Adipocyte (in vitro differentiated cells): Measurements from ENCODE around the gene ZSWIM6.

Experiments used
- DNase-seq: peaks from one replicate; pipeline ENCODE4 v3.0.0-alpha.2; 2015; ENCODE audit warnings: low read depth
- H3K27me3 ChIP-seq: replicated peaks from 2 replicates; pipeline ENCODE4 v1.7.0; 2013; ENCODE audit warnings: mild to moderate bottlenecking, low read length, moderate library complexity; ENCODE audit not compliant: control insufficient read depth, insufficient read depth
- H3K36me3 ChIP-seq: 2 replicates; pipeline ENCODE4 v1.7.0; 2013; ENCODE audit warnings: low read length, mild to moderate bottlenecking, moderate library complexity; ENCODE audit not compliant: control insufficient read depth, insufficient read depth, severe bottlenecking
- H3K4me1 ChIP-seq: 2 replicates; pipeline ENCODE4 v1.7.0; 2013; ENCODE audit warnings: mild to moderate bottlenecking, low read length, moderate library complexity; ENCODE audit not compliant: control insufficient read depth, insufficient read depth
- H3K4me3 ChIP-seq: 2 replicates; pipeline ENCODE4 v1.7.0; 2013; ENCODE audit warnings: mild to moderate bottlenecking, low read length, moderate library complexity
- H3K9ac ChIP-seq: 2 replicates; pipeline ENCODE4 v1.7.0; 2013; ENCODE audit warnings: mild to moderate bottlenecking, low read length, moderate library complexity
- H3K9me3 ChIP-seq: 2 replicates; pipeline ENCODE4 v1.7.0; 2013; ENCODE audit warnings: mild to moderate bottlenecking, low read length, moderate library complexity; ENCODE audit not compliant: control insufficient read depth

ZSWIM6 gene

DNA sequence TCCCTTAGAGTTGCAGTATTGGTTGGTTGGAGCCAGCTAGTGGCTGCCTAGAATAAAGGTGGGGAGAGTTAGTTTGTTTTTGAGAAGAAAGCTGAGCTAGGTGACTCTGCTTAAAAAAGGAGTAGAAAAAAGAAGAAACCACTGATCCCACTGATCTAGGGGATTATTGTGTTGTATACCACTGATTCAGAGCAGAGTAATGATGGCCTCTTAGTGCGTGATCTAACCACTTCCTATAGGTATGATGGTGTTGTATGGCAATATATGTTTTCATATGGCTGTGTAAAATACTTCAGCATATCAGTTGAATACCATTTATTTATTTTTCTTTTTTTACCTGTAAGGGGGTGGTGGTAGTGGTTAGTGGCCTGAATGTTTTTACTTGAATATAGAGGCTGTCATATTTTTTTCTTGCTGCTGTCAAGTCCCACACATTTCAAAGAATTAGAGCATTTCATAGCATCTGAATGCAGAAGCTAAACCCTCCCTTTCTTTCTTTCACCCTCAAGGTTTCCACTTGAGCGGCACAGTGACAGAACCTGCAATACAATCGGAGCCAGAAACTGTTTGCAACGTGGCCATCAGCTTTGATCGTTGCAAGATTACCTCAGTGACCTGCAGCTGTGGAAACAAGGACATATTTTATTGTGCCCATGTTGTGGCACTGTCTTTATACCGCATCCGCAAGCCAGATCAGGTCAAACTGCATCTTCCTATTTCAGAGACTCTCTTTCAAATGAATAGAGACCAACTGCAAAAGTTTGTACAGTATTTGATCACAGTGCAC, 140.3 kb downstream of the ZSWIM6 start:
- Histone ChIP-seq H3K4me1 (peaks cover 16% of the 10 kb centered on the region), H3K36me3 (peaks cover 3% of the 10 kb centered on the region)
- DNase-seq = no peak

DNA sequence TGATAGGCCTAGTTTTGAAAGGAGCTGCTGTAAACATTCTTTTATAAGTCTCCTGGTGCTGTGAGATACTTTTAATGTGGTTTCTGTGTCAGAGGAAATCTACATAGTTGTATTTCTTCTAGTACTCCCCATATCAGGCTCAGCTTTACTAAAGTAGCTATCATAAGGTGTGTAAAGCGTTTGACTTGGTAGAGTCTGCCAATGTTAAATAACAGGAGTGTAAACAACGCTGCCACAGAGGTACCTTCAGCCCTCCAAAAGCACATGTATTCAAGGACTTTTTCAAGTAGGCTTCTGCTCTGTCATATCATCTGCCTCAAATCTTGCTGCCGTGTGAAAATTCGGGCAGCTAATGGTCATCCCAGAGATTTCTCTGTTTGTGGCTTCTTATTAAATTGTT, 142.7 kb downstream of the ZSWIM6 start:
- no peak overlapping the region for H3K4me3 ChIP-seq
- H3K9ac ChIP-seq = no peak overlapping the region
- peaks cover 3% of the 10 kb centered on the region for H3K36me3 ChIP-seq
- H3K9me3 ChIP-seq = no peaks in the 10 kb centered on the region
- H3K4me1 ChIP-seq = no peaks in the 10 kb centered on the region
- no peaks in the 10 kb centered on the region for H3K27me3 ChIP-seq
- no peak for DNase-seq

More for the DNA sequence above, 140.3 kb downstream of the ZSWIM6 start:
- Histone ChIP-seq H3K9ac (no peak overlapping the region), H3K4me3 (no peak overlapping the region), H3K27me3 (no peaks in the 10 kb centered on the region), H3K9me3 (no peaks in the 10 kb centered on the region)

DNA sequence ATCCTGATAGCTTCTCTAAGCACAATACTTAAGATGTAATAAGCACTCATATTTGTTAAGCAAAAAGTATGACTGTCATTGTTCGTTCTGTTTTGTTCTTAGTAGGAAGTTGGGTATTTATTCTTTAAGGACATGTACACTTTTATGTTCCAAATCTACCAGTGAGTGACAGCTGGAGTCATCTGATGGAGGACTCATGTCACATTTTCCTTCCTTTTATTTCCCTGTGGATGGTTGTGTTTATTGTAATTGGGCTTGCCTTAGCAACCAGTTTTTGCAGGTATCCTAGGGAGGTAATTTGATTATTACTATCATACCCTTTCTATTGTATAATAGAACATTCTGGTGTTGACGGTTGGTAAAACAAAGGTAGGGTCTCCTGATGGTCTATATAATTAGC, 145.7 kb downstream of the ZSWIM6 start:
- no peaks in the 10 kb centered on the region for H3K27me3 ChIP-seq
- H3K9me3 ChIP-seq = no peaks in the 10 kb centered on the region
- no peak overlapping the region for H3K4me3 ChIP-seq
- no peak for DNase-seq
- H3K4me1 ChIP-seq = no peaks in the 10 kb centered on the region
- no peak overlapping the region for H3K9ac ChIP-seq
- peaks cover 3% of the 10 kb centered on the region for H3K36me3 ChIP-seq

DNA sequence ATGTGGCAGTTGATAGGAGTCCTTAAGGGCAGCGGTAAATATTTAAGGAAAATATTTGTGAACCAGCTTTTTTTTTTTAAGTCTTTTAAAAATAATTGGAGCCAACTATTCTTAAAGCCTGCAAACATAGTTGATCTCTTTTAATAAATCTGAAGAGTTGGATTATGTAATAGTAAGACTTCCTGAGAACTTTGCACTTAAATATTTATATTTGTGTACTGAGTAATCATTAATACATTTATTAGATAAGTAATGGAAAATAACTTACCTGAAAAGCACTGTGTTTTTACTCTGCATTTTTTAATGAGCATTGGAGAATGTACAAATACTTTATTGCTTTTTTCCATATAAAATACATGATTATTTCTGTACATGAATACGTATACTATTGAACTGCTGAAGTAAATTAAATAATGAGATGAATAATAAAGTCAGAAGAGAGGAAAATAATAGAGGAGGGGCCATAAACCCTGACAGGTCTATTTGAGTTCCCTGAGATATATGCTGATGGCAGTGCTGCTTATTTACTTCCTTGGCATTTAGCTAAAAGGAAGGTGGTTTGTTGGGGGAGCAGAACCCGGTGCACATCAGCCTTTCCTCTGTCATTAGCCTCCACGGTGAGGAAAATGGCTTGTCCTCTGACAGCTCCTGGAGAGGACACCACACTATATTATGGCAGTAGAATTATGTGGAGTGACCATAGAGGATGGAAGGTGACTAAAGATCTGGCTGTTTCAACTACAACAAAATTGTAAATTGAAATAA, 148.0 kb downstream of the ZSWIM6 start:
- H3K9ac ChIP-seq = no peak overlapping the region
- H3K4me1 ChIP-seq = no peaks in the 10 kb centered on the region
- no peaks in the 10 kb centered on the region for H3K27me3 ChIP-seq
- H3K36me3 ChIP-seq = peaks cover 3% of the 10 kb centered on the region
- no peak overlapping the region for H3K4me3 ChIP-seq
- H3K9me3 ChIP-seq = no peaks in the 10 kb centered on the region
- DNase-seq = no peak

DNA sequence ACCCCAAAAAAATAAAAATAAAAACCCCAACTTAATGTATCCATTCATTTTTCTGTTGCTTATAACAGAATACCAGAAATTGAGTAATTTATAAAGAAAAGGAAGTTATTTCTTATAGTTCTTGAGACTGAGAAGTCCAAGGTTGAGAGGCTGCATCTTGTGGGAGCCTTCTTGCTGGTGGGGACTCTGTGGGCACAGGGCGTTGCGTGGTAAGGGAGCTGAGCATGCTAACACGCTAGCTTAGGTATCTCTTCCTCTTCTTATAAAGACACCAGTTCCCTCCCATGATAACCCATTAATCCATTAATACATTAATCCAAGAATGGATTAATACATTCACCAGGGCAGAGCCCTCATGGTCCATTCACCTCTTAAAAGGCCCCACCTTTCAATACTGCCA, 150.9 kb downstream of the ZSWIM6 start:
- Histone ChIP-seq H3K9ac (no peak overlapping the region), H3K27me3 (no peaks in the 10 kb centered on the region), H3K4me3 (no peak overlapping the region), H3K36me3 (no peaks in the 10 kb centered on the region), H3K9me3 (no peaks in the 10 kb centered on the region), H3K4me1 (no peaks in the 10 kb centered on the region)
- DNase-seq = no peak

DNA sequence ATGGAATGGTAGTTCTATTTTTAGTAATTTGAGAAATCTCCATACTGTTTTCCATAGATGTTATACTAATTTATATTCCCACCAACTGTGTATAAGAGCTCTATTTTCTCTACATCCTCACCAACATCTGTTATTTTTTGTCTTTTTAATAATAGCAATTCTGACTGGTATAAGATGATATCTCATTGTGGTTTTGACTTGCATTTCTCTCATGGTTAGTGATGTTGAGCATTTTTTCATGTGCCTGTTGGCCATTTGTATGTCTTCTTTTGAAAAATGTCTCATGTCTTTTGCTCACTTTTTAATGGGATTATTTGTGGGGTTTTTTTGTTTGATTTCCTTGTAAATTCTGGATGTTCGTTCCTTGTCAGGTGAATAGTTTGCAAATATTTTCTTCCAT, 154.4 kb downstream of the ZSWIM6 start:
- no peak overlapping the region for H3K4me3 ChIP-seq
- H3K36me3 ChIP-seq = no peaks in the 10 kb centered on the region
- DNase-seq = no peak
- no peaks in the 10 kb centered on the region for H3K27me3 ChIP-seq
- no peaks in the 10 kb centered on the region for H3K9me3 ChIP-seq
- H3K9ac ChIP-seq = no peak overlapping the region
- no peaks in the 10 kb centered on the region for H3K4me1 ChIP-seq

DNA sequence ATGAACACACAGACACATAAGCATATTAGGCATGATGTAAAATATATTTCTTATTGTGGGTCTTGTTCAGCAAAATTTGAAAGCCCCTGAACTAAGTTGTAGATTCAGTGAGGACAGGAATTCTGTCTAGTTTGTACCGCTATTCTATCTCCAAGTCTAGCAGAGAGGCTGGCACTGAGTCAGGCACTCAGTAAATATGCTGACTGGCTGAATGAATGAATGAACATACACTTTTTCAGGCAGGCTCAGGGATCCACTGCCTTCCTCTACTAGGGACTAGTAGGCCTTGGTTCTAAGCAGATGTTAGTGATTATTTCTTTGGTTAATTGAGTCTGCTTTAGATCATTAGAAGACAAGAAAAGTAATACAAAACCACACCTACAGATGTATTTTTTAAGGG, 157.5 kb downstream of the ZSWIM6 start:
- Histone ChIP-seq H3K27me3 (no peaks in the 10 kb centered on the region), H3K9me3 (no peaks in the 10 kb centered on the region), H3K4me1 (no peaks in the 10 kb centered on the region), H3K9ac (no peak overlapping the region), H3K4me3 (no peak overlapping the region), H3K36me3 (no peaks in the 10 kb centered on the region)
- DNase-seq = no peak

DNA sequence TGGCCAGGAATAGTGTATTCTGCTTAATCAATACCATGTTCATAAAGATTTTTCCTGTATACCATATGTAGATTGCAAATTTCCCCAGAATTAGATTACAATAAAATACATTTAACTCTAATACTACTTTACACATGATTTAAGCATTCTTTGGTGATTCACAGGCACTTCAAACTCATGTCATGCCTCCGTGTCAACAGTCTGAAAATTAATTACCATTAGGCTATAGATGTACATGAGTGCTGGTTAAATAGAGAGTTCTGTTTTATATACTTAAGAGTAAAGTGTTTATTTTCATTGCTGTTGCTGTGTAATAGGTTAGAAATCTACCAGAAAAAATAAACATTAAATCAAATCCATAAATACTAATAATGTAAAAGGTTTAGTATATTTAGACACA, 159.8 kb downstream of the ZSWIM6 start:
- DNase-seq = no peak
- H3K9me3 ChIP-seq = no peaks in the 10 kb centered on the region
- H3K4me3 ChIP-seq = no peak overlapping the region
- H3K36me3 ChIP-seq = no peaks in the 10 kb centered on the region
- H3K4me1 ChIP-seq = peaks cover 7% of the 10 kb centered on the region
- no peaks in the 10 kb centered on the region for H3K27me3 ChIP-seq
- H3K9ac ChIP-seq = no peak overlapping the region

DNA sequence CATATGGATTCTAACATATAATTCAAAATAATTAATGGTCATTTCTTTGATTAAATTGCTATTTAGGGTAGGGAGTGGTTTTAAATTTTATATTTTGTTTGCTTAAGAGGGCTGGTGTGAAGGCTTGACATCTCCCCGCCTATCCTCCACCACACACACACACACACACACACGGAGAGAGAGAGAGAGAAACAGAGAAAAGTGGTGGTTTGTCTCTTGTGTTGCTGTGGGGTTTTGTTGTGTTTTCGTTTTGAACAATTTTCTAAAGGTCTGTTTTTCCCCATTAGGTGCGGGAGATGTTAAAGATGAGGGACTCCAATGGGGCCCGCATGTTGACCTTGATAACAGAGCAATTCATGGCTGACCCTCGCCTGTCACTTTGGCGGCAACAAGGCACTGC, 161.9 kb downstream of the ZSWIM6 start:
- Histone ChIP-seq H3K27me3 (no peaks in the 10 kb centered on the region), H3K36me3 (no peaks in the 10 kb centered on the region), H3K4me1 (peaks cover 18% of the 10 kb centered on the region), H3K9ac (no peak overlapping the region), H3K4me3 (no peak overlapping the region), H3K9me3 (no peaks in the 10 kb centered on the region)
- no peak for DNase-seq

DNA sequence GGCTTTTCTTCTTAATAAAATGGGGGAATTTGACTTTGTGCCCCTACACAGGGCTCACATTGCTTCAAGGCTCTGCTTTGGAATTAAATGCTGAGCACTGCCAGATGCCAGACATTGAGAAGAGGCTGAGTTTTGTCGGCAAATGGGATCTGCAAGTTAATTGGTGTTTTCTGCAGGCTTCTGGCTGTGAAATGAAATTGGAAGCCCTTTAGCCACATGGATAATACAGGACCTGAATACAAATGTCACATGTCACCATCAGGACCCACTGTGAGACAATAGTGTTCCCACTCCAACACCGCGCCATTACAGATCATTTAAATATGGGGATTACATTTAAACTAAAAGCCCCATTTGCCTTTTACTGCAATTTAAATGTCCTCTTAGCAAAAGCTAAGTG, 164.4 kb downstream of the ZSWIM6 start:
- H3K27me3 ChIP-seq = no peaks in the 10 kb centered on the region
- DNase-seq = no peak
- no peak overlapping the region for H3K9ac ChIP-seq
- no peak overlapping the region for H3K4me3 ChIP-seq
- peaks cover 18% of the 10 kb centered on the region for H3K4me1 ChIP-seq
- no peaks in the 10 kb centered on the region for H3K9me3 ChIP-seq
- H3K36me3 ChIP-seq = no peaks in the 10 kb centered on the region

DNA sequence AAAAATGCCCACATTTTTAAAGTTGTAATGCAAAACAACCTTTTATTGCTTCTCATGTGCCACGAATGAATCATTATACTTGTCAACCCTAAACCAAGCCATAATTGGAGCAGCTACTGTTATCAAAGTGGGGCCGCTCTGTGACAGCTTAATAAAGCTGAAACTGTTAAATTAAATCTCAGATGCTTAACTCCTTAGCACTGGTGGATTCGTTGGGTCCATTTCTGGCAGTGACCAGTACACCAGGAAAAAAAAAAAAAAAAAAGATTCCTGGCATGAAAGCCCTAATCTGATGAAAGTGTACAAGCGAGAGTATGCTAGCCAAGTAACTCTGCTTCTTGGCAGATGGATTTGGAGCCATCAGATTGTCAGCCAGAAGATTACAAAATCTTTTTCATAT, 164.8 kb downstream of the ZSWIM6 start:
- Histone ChIP-seq H3K4me1 (peaks cover 18% of the 10 kb centered on the region), H3K9ac (no peak overlapping the region), H3K9me3 (no peaks in the 10 kb centered on the region), H3K36me3 (no peaks in the 10 kb centered on the region), H3K4me3 (no peak overlapping the region), H3K27me3 (no peaks in the 10 kb centered on the region)
- DNase-seq = no peak
